Fibroblast of lung (primary cell): ENCODE data around the gene TRIM15. TPM values are rescaled to one million over a fixed set of nuclear protein-coding genes. Genes with fewer than 3 reads are reported as not detected.

Experiments
- DNase-seq, 2 donors: peaks; one replicate each; pipeline versions ENCODE4 v3.0.0 to v3.0.0-alpha.2; 2010; ENCODE audit warnings: low read depth in 2 of 2
- H2AFZ ChIP-seq: 2 replicates; pipeline ENCODE4 v1.5.1; 2012; ENCODE audit warnings: low read length, control low read depth, inconsistent platforms
- H3K27ac ChIP-seq: 2 replicates; pipeline ENCODE4 v1.5.1; 2011; ENCODE audit warnings: low read length, control low read depth; ENCODE audit not compliant: insufficient read depth
- H3K27me3 ChIP-seq: 2 replicates; pipeline ENCODE4 v1.5.1; 2011; ENCODE audit warnings: mild to moderate bottlenecking, low read length; ENCODE audit not compliant: control insufficient read depth, insufficient read depth
- H3K36me3 ChIP-seq: 2 replicates; pipeline ENCODE4 v1.5.1; 2011; ENCODE audit warnings: low read length; ENCODE audit not compliant: control insufficient read depth, insufficient read depth
- H3K4me1 ChIP-seq: 2 replicates; pipeline ENCODE4 v1.5.1; 2011; ENCODE audit warnings: low read length; ENCODE audit not compliant: control insufficient read depth, insufficient read depth; ENCODE audit errors: extremely low read depth
- H3K4me2 ChIP-seq: 2 replicates; pipeline ENCODE4 v1.5.1; 2011; ENCODE audit warnings: low read length, control low read depth; ENCODE audit not compliant: insufficient read depth; ENCODE audit errors: extremely low read depth
- H3K4me3 ChIP-seq, 4 experiments: fragments of 200-600 bp in 1 of 4; sonication (generic) in 1 of 4; replicated peaks in 1 of 4; 2 replicates each; pipeline ENCODE4 v1.5.1; 2011 to 2016; ENCODE audit warnings: low read length in 4 of 4, low read depth in 3 of 4, mild to moderate bottlenecking in 3 of 4, control low read depth in 2 of 4, inconsistent platforms in 1 of 4, mixed read lengths in 1 of 4; ENCODE audit not compliant: insufficient read depth in 1 of 4; ENCODE audit errors: control extremely low read depth in 1 of 4
- H3K79me2 ChIP-seq: 2 replicates; pipeline ENCODE4 v1.5.1; 2012; ENCODE audit warnings: mild to moderate bottlenecking, low read length, inconsistent platforms; ENCODE audit not compliant: control insufficient read depth, insufficient read depth
- H3K9ac ChIP-seq: 2 replicates; pipeline ENCODE4 v1.5.1; 2011; ENCODE audit warnings: mild to moderate bottlenecking, low read length, control low read depth; ENCODE audit not compliant: insufficient read depth
- H3K9me3 ChIP-seq: 2 replicates; pipeline ENCODE4 v1.5.1; 2012; ENCODE audit warnings: low read depth, low read length; ENCODE audit not compliant: control insufficient read depth, insufficient read depth
- H4K20me1 ChIP-seq: 2 replicates; pipeline ENCODE4 v1.5.1; 2011; ENCODE audit warnings: low read length; ENCODE audit not compliant: control insufficient read depth, insufficient read depth; ENCODE audit errors: extremely low read depth
- CTCF ChIP-seq, 2 donors: IDR thresholded peaks in 1 of 2; conservative IDR thresholded peaks in 1 of 2; 1 replicate in 1 of 2; 2 replicates in 1 of 2; pipeline ENCODE4 v1.5.1; 2011 to 2012; ENCODE audit warnings: low read length in 2 of 2, control low read depth in 1 of 2, inconsistent platforms in 1 of 2, low read depth in 1 of 2, mild to moderate bottlenecking in 1 of 2
- EZH2 ChIP-seq: IDR thresholded peaks from 2 replicates; pipeline ENCODE4 v1.5.1; 2012; ENCODE audit warnings: low read length, control low read depth, mild to moderate bottlenecking; ENCODE audit errors: missing control alignments
- polyA plus RNA-seq, 2 donors: library from polyadenylated mRNA; depleted of rRNA in 1 of 2; stranded (reverse) in 1 of 2; unstranded in 1 of 2; fragments of >200 nt; gene quantifications; 2 replicates each; pipeline ENCODE4 v1.2.1, GENCODE V29; 2011 to 2012; ENCODE audit warnings: missing spikeins in 1 of 2
- total RNA-seq: library from RNA; depleted of rRNA; stranded (reverse); fragments of >200 nt; gene quantifications from 2 replicates; pipeline ENCODE4 v1.2.1, GENCODE V29; 2014

The TRIM15 gene
- total and polyA plus RNA-seq, 2 donors (not counting 1 experiment from before 2014, with no cell fraction given) = not detected

- Histone ChIP-seq H3K79me2 (peaks cover 33% of the 10 kb centered on the region), H3K9me3 (no peaks in the 10 kb centered on the region), H4K20me1 (no peaks in the 10 kb centered on the region), H3K27ac (no peak overlapping the region), H3K36me3 (no peaks in the 10 kb centered on the region), H2AFZ (no peak overlapping the region), H3K4me3 (peak overlapping the region; percentile 76 to 93 (median 86)), H3K4me1 (peaks cover 15% of the 10 kb centered on the region), H3K4me2 (peak overlapping the region; percentile 84), H3K27me3 (no peaks in the 10 kb centered on the region), H3K9ac (no peak overlapping the region)
- no peak for DNase-seq
- no peak for TF ChIP-seq CTCF (conservative IDR thresholded peaks at IDR 0.05 in 1 of 2, IDR thresholded peaks at IDR 0.05 in 1 of 2; ENCODE audit: low read depth in 1 of 2, low read length in 2 of 2)
- no peak for TF ChIP-seq EZH2
These were observed 48.6 kb downstream of the TRIM15 start for GRCh38 chr6:30211899-30212298.

GRCh38 chr6:30212865-30213666, 49.7 kb downstream of the TRIM15 start, which contains the start of gene TRIM26:
Gene TRIM26 (minus strand): TSS chr6:30213406. CDS start chr6:30199103, 14,303 bp downstream.
- no peaks in the 10 kb centered on the region for H3K36me3 ChIP-seq
- peaks cover 33% of the 10 kb centered on the region for H3K79me2 ChIP-seq
- peak; percentile 94 to 96 for DNase-seq
- no peaks in the 10 kb centered on the region for H3K27me3 ChIP-seq
- H3K9me3 ChIP-seq = no peaks in the 10 kb centered on the region
- peak within 1 kb of the TSS; percentile 84 for H3K4me2 ChIP-seq
- H3K9ac ChIP-seq = peak within 1 kb of the TSS; percentile 97
- H2AFZ ChIP-seq = peak within 1 kb of the TSS; percentile 80
- peaks cover 8% of the 10 kb centered on the region for H3K4me1 ChIP-seq
- peak within 1 kb of the TSS; percentile 76 to 93 (median 86) for H3K4me3 ChIP-seq
- no peaks in the 10 kb centered on the region for H4K20me1 ChIP-seq
- H3K27ac ChIP-seq = peak within 1 kb of the TSS; percentile 92
- TF ChIP-seq EZH2 (no peak), CTCF (conservative IDR thresholded peaks at IDR 0.05 in 1 of 2, IDR thresholded peaks at IDR 0.05 in 1 of 2; ENCODE audit: low read depth in 1 of 2, low read length in 2 of 2) (no peak)

GRCh38 chr6:30213667-30213956, 50.3 kb downstream of the TRIM15 start:
- H3K79me2 ChIP-seq = peaks cover 32% of the 10 kb centered on the region

More at GRCh38 chr6:30213667-30213956, 50.3 kb downstream of the TRIM15 start:
- Histone ChIP-seq H4K20me1 (no peaks in the 10 kb centered on the region), H3K4me1 (peaks cover 6% of the 10 kb centered on the region), H3K4me2 (peak overlapping the region; percentile 74), H3K9me3 (no peaks in the 10 kb centered on the region), H3K27me3 (no peaks in the 10 kb centered on the region), H2AFZ (peak overlapping the region; percentile 80), H3K36me3 (no peaks in the 10 kb centered on the region), H3K4me3 (peak overlapping the region; percentile 68 to 93 (median 86)), H3K9ac (peak overlapping the region; percentile 97), H3K27ac (peak overlapping the region; percentile 92)
- no peak for DNase-seq
- TF ChIP-seq CTCF (conservative IDR thresholded peaks at IDR 0.05 in 1 of 2, IDR thresholded peaks at IDR 0.05 in 1 of 2; ENCODE audit: low read depth in 1 of 2, low read length in 2 of 2) = no peak
- TF ChIP-seq EZH2 = no peak
